Breast epithelium (tissue), 4 donors: Measurements from ENCODE around the gene KLK5. TPM values are rescaled to one million over a fixed set of nuclear protein-coding genes. Genes with fewer than 3 reads are reported as not detected.

ENCODE experiments used
- DNase-seq, 2 donors: peaks; one replicate each; pipeline ENCODE4 v3.0.0-alpha.2; 2019; ENCODE audit warnings: low spot score in 2 of 2
- H3K27ac ChIP-seq, 2 donors: fragments of 200-600 bp; sonication (generic) in 1 of 2; one replicate each; pipeline ENCODE4 v1.5.1; 2016 to 2019; ENCODE audit warnings: mild to moderate bottlenecking in 1 of 2
- H3K27me3 ChIP-seq, 2 donors: fragments of 200-600 bp; sonication (generic) in 1 of 2; one replicate each; pipeline versions ENCODE4 v1.5.1 to v1.6.0; 2017 to 2019; ENCODE audit warnings: control low read depth in 1 of 2, mild to moderate bottlenecking in 1 of 2
- H3K36me3 ChIP-seq: fragments of 200-600 bp; one replicate; pipeline ENCODE4 v1.5.1; 2019
- H3K4me1 ChIP-seq, 2 donors: fragments of 200-600 bp; sonication (generic); one replicate each; pipeline ENCODE4 v1.5.1; 2016 to 2019; ENCODE audit warnings: control low read depth in 1 of 2
- H3K4me3 ChIP-seq, 3 donors: fragments of 200-600 bp; sonication (generic); 1 replicate in 2 of 3; 2 replicates in 1 of 3; pipeline ENCODE4 v1.5.1; 2016 to 2019; ENCODE audit warnings: mild to moderate bottlenecking in 3 of 3, moderate library complexity in 2 of 3
- H3K9me3 ChIP-seq, 2 donors: fragments of 200-600 bp; sonication (generic) in 1 of 2; one replicate each; pipeline ENCODE4 v1.5.1; 2016 to 2019; ENCODE audit warnings: control low read depth in 1 of 2
- CTCF ChIP-seq, 3 donors: fragments of 450-650 bp; IDR thresholded peaks; one replicate each; pipeline ENCODE4 v1.5.1; 2016 to 2017; ENCODE audit warnings: antibody characterized with exemption in 3 of 3, mild to moderate bottlenecking in 3 of 3, moderate library complexity in 3 of 3
- POLR2A ChIP-seq: fragments of 450-650 bp; IDR thresholded peaks from one replicate; pipeline ENCODE4 v1.6.1; 2016; ENCODE audit warnings: antibody characterized with exemption, mild to moderate bottlenecking, moderate library complexity
- POLR2AphosphoS5 ChIP-seq, 3 donors: sonication (generic); formaldehyde crosslinking; IDR thresholded peaks; one replicate each; pipeline ENCODE4 v1.6.1; 2017; ENCODE audit warnings: antibody characterized with exemption in 3 of 3
- intact Hi-C: fragments of 100-400 bp; cut with DNase I; formaldehyde crosslinking; loops from one replicate; pipeline ENCODE4 v1.15.1; 2023; ENCODE audit warnings: low total_unique reads
- total RNA-seq, 3 donors: library from RNA; depleted of rRNA; stranded (reverse); fragments of >200 nt; gene quantifications; one replicate each; pipeline ENCODE4 v1.1.0, GENCODE V29; 2016

KLK5 gene
- total RNA-seq, 3 donors from 2014 or later: 16.1 to 182 TPM; not detected in 1

DNA sequence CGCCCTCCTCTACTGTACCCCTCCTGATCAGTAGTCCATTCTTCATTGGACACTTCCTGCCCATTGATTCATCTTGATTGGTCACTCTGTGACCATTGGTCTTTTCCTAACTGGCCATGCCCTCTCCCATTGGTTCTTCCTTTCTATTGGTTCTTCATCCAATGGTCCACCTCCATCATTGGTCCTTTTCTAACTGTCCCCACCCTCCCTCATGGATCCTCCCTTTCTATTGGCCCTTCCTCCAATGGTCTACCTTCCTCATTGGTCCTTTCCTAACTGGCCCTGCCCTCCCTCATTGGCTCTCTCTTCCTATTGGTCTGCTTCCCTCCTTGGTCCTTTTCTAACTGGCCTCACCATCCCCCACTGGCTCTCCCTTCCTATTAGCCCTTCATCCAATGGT is 9.4 kb upstream of the KLK5 start:
- Histone ChIP-seq H3K27ac (no peak overlapping the region), H3K4me3 (no peak overlapping the region), H3K4me1 (no peaks in the 10 kb centered on the region), H3K36me3 (no peaks in the 10 kb centered on the region), H3K27me3 (peaks cover 0 to 5% of the 10 kb centered on the region in 2 donors), H3K9me3 (no peaks in the 10 kb centered on the region)
- TF ChIP-seq POLR2AphosphoS5 (IDR thresholded peaks at IDR 0.05) (no peak), POLR2A (no peak), CTCF (IDR thresholded peaks at IDR 0.05) (no peak)
- no peak for DNase-seq
- intact Hi-C loops: no loop called here

DNA sequence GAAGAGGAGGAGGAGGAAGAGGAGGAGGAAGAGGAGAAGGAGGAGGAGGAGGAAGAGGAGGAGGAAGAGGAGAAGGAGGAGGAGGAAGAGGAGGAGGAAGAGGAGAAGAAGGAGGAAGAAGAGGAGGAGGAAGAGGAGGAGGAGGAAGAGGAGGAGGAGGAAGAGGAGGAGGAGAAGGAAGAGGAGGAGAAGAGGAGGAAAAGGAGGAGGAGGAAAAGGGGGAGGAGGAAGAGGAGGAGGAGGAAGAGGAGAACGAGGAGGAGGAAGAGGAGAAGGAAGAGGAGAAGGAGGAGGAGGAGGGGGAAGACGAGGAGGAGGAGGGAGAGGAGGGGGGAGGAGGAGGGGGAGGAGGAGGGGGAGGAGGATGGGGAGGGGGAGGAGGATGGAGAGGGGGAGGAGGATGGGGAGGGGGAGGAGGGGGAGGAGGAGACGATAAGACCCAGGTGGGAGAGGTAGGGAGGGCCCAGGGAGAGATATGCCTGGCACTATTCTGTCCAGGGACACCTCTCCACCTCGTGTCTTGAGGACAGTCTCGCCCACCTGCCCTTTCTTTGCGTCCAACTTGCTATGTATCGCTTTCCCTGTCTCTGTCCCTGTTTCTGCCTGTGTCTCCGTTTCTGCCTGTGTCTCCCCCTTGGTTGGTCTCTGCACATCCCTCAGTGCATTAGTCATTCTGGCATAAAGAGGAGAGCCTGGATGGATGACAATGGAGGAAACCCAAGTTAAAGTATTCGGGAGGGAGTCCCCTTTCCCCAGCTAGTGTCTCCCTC is 7.1 kb upstream of the KLK5 start:
- Histone ChIP-seq H3K36me3 (no peaks in the 10 kb centered on the region), H3K4me3 (no peak overlapping the region), H3K9me3 (no peaks in the 10 kb centered on the region), H3K4me1 (no peaks in the 10 kb centered on the region), H3K27me3 (peaks cover 0 to 5% of the 10 kb centered on the region in 2 donors), H3K27ac (no peak overlapping the region)
- no peak for DNase-seq
- intact Hi-C loops: no loop called here
- TF ChIP-seq POLR2A (no peak), CTCF (IDR thresholded peaks at IDR 0.05) (no peak), POLR2AphosphoS5 (IDR thresholded peaks at IDR 0.05) (no peak)

DNA sequence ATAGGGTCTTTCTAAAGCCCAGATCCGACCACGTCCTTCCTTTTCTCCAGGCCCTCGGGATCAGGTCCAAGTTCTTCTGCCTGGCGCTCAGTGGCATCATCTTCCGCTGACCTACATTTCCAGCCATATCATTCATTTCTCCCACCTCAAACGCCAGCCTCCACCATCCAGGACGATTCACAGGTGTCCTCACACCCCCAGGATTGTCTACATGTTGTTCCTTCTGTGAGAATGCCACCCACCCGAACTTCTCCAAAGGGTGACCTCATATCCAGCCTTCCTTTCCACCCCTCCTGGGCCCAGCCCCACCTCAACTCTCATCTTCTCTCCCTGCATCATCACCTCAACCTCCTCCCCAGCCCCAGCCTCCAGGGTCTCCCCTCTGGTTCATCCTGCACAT is 4.7 kb upstream of the KLK5 start:
- H3K36me3 ChIP-seq: no peaks in the 10 kb centered on the region
- H3K4me3 ChIP-seq: no peak overlapping the region
- H3K9me3 ChIP-seq: no peaks in the 10 kb centered on the region
- H3K4me1 ChIP-seq: no peaks in the 10 kb centered on the region
- DNase-seq: no peak
- TF ChIP-seq POLR2A (no peak), POLR2AphosphoS5 (IDR thresholded peaks at IDR 0.05) (no peak), CTCF (IDR thresholded peaks at IDR 0.05) (no peak)
- intact Hi-C loops: no loop called here
- no peak overlapping the region for H3K27ac ChIP-seq
- H3K27me3 ChIP-seq: peaks cover 0 to 5% of the 10 kb centered on the region in 2 donors

GRCh38 chr19:50949861-50950260 is 3.0 kb downstream of the KLK5 start:
- intact Hi-C loops: no loop called here
- Histone ChIP-seq H3K4me1 (no peaks in the 10 kb centered on the region), H3K4me3 (no peak overlapping the region), H3K27ac (no peak overlapping the region), H3K9me3 (no peaks in the 10 kb centered on the region), H3K36me3 (no peaks in the 10 kb centered on the region), H3K27me3 (no peaks in the 10 kb centered on the region)
- TF ChIP-seq POLR2A: no peak
- TF ChIP-seq CTCF (IDR thresholded peaks at IDR 0.05): no peak
- TF ChIP-seq POLR2AphosphoS5 (IDR thresholded peaks at IDR 0.05): no peak
- no peak for DNase-seq

GRCh38 chr19:50947123-50947522 is 5.7 kb downstream of the KLK5 start:
- Histone ChIP-seq H3K27ac (no peak overlapping the region), H3K4me3 (no peak overlapping the region), H3K9me3 (no peaks in the 10 kb centered on the region), H3K27me3 (no peaks in the 10 kb centered on the region), H3K36me3 (no peaks in the 10 kb centered on the region), H3K4me1 (no peaks in the 10 kb centered on the region)
- intact Hi-C loops: no loop called here
- no peak for DNase-seq
- no peak for TF ChIP-seq POLR2A
- TF ChIP-seq POLR2AphosphoS5 (IDR thresholded peaks at IDR 0.05): no peak
- no peak for TF ChIP-seq CTCF (IDR thresholded peaks at IDR 0.05)
